Body of pancreas (tissue), 4 donors: Measurements from ENCODE around the gene ATG16L2. TPM values are rescaled to one million over a fixed set of nuclear protein-coding genes. Genes with fewer than 3 reads are reported as not detected.
A peak's percentile ranks its signal among the peaks of the same experiment; 100 is the strongest.
"Not testable (repeated sequence)": the region's sequence is repeated elsewhere in the genome, so short reads cannot be mapped to it uniquely, and the experiment has no call there.

Experiments
- ATAC-seq: fragments of 150-250 bp; one replicate; pipeline ENCODE4 v1.9.1; 2016
- DNase-seq, 4 donors: peaks; one replicate each; pipeline ENCODE4 v3.0.0-alpha.2; 2019
- H3K27ac ChIP-seq, 4 donors: fragments of 200-600 bp; sonication (generic); 1 replicate in 3 of 4; 2 replicates in 1 of 4; pipeline versions ENCODE4 v1.5.1 to v1.6.1; 2016 to 2019; ENCODE audit warnings: mild to moderate bottlenecking in 1 of 4, mixed read lengths in 1 of 4, moderate library complexity in 1 of 4
- H3K27me3 ChIP-seq, 2 donors: fragments of 200-600 bp; sonication (generic); one replicate each; pipeline ENCODE4 v1.6.0; 2016; ENCODE audit warnings: mild to moderate bottlenecking in 1 of 2
- H3K36me3 ChIP-seq, 2 donors: fragments of 200-600 bp; sonication (generic); replicated peaks in 1 of 2; 2 replicates each; pipeline ENCODE4 v1.5.1; 2016; ENCODE audit warnings: low read depth in 2 of 2; ENCODE audit not compliant: insufficient read depth in 1 of 2
- H3K4me1 ChIP-seq: fragments of 200-600 bp; sonication (generic); one replicate; pipeline ENCODE4 v1.6.0; 2016
- H3K4me3 ChIP-seq, 2 donors: fragments of 200-600 bp; sonication (generic); 1 replicate in 1 of 2; 2 replicates in 1 of 2; pipeline ENCODE4 v1.5.1; 2016 to 2019
- H3K9me3 ChIP-seq, 3 donors: fragments of 200-600 bp; sonication (generic); 1 replicate in 2 of 3; 2 replicates in 1 of 3; pipeline ENCODE4 v1.5.1; 2016
- CTCF ChIP-seq, 7 experiments: fragments of 450-650 bp in 4 of 7; fragments of 200-600 bp in 3 of 7; sonication (generic) in 3 of 7; IDR thresholded peaks; one replicate each; pipeline ENCODE4 v1.5.1; 2016 to 2019; ENCODE audit warnings: antibody characterized with exemption in 7 of 7
- POLR2A ChIP-seq, 3 donors: fragments of 450-650 bp; IDR thresholded peaks; one replicate each; pipeline ENCODE4 v1.6.1; 2016; ENCODE audit warnings: antibody characterized with exemption in 3 of 3, mild to moderate bottlenecking in 2 of 3
- WGBS, 2 donors: methylation state at CpG; one replicate each; pipeline ENCODE4 v1.1.5; 2017; 5-methylcytosine and 5-hydroxymethylcytosine counted together
- intact Hi-C: fragments of 100-400 bp; cut with DNase I; formaldehyde crosslinking; loops from one replicate; pipeline ENCODE4 v1.15.1; 2023
- total RNA-seq, 2 donors: library from RNA; depleted of rRNA; stranded (reverse); fragments of >200 nt; gene quantifications; one replicate each; pipeline ENCODE4 v1.1.0, GENCODE V29; 2016

ATG16L2 gene
- total RNA-seq, 2 donors from 2014 or later, result 27.5 to 28.3 TPM

DNA sequence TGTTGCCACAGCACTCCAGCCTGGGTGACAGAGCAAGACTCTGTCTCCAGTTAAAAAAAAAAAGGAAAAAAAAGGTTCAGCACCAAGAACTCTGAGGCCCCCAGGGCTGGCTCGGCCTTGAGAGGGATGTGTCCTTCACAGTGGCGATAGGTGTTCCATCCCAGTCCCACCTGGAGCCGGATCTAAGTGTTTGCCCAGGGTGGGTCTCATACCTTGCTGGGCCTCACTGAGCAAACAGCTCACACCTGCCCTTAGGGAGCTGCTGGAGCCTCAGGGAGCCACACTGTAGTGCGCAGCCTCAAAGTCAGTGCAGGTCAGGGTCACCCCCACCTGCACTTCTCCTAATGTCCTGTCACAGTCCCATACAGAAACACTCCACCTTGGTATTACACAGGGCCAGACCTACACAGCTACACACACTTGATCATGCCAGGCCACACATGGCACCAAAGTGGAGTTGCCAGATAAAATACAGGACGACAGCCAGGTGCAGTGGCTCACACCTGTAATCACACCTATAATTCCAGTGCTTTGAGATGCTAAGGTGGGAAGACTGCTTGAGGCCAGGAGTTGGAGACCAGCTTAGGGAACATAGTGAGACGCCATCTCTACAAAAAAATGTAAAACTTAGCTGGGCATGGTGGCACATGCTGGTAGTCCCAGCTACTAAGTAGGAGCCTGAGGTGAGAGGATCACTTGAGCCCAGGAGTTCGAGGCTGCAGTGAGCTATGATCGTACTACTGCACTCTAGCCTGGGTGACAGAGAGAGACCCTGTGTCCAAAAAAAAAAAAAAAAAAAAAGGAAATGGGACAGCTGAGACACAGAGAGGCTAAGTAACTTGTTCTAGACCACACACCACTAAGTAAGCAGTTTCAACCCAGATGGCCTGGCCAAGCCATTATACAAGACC, 27.7 kb upstream of the ATG16L2 start:
- ATAC-seq, result no peak
- H3K9me3 ChIP-seq, result no peaks in the 10 kb centered on the region
- no peak for TF ChIP-seq POLR2A (IDR thresholded peaks at IDR 0.05)
- peak in 1 of 7 experiments; percentile 12 for TF ChIP-seq CTCF (IDR thresholded peaks at IDR 0.05)
- peak overlapping the region; percentile 41 to 74 (median 56) for H3K27ac ChIP-seq
- H3K36me3 ChIP-seq, result no peaks in the 10 kb centered on the region
- peak in 3 of 4 donors; percentile 48 to 79 (median 55) for DNase-seq
- intact Hi-C loops, result loop anchor here (5.0 kb wide), 1 partner anchor 59 kb away; no protein-coding TSS in a partner anchor
- no peaks in the 10 kb centered on the region for H3K27me3 ChIP-seq
- peaks cover 33% of the 10 kb centered on the region for H3K4me1 ChIP-seq
- no peak overlapping the region for H3K4me3 ChIP-seq
- 41 to 57% methylated on average over 8 of the region's 8 CpGs for WGBS, 2 donors

- peaks cover 26% of the 10 kb centered on the region for H3K4me1 ChIP-seq
- intact Hi-C loops, result loop anchor here (5.0 kb wide), 1 partner anchor 60 kb away; no protein-coding TSS in a partner anchor
- 41 to 63% methylated on average over 6 to 16 of the region's 16 CpGs for WGBS, 2 donors
These were observed 26.8 kb upstream of the ATG16L2 start for GRCh38 chr11:72787216-72788104.

GRCh38 chr11:72788241-72788640, 26.0 kb upstream of the ATG16L2 start:
- intact Hi-C loops, result loop anchor here (5.0 kb wide), 1 partner anchor 61 kb away; no protein-coding TSS in a partner anchor
- H3K27ac ChIP-seq, result peak overlapping the region in 1 of 4 donors; percentile 61
- H3K9me3 ChIP-seq, result no peaks in the 10 kb centered on the region
- peaks cover 29% of the 10 kb centered on the region for H3K4me1 ChIP-seq
- no peaks in the 10 kb centered on the region for H3K27me3 ChIP-seq
- ATAC-seq (no peak), DNase-seq (no peak)
- H3K36me3 ChIP-seq, result no peaks in the 10 kb centered on the region
- 62 to 73% methylated on average over 6 to 7 of the region's 7 CpGs for WGBS, 2 donors
- no peak overlapping the region for H3K4me3 ChIP-seq
- no peak for TF ChIP-seq CTCF (IDR thresholded peaks at IDR 0.05)
- no peak for TF ChIP-seq POLR2A (IDR thresholded peaks at IDR 0.05)

More at GRCh38 chr11:72787216-72788104, 26.8 kb upstream of the ATG16L2 start:
- peak; percentile 49 to 74 (median 60) for DNase-seq
- H3K27ac ChIP-seq, result peak overlapping the region; percentile 41 to 74 (median 52)
- TF ChIP-seq CTCF (IDR thresholded peaks at IDR 0.05) (peak in 4 of 7 experiments; percentile 29 to 43 (median 34)), POLR2A (IDR thresholded peaks at IDR 0.05) (peak; percentile 6 to 36 (median 20))
- H3K9me3 ChIP-seq, result no peaks in the 10 kb centered on the region
- no peaks in the 10 kb centered on the region for H3K36me3 ChIP-seq
- H3K4me3 ChIP-seq, result no peak overlapping the region
- peak; percentile 74 for ATAC-seq
- H3K27me3 ChIP-seq, result no peaks in the 10 kb centered on the region

DNA sequence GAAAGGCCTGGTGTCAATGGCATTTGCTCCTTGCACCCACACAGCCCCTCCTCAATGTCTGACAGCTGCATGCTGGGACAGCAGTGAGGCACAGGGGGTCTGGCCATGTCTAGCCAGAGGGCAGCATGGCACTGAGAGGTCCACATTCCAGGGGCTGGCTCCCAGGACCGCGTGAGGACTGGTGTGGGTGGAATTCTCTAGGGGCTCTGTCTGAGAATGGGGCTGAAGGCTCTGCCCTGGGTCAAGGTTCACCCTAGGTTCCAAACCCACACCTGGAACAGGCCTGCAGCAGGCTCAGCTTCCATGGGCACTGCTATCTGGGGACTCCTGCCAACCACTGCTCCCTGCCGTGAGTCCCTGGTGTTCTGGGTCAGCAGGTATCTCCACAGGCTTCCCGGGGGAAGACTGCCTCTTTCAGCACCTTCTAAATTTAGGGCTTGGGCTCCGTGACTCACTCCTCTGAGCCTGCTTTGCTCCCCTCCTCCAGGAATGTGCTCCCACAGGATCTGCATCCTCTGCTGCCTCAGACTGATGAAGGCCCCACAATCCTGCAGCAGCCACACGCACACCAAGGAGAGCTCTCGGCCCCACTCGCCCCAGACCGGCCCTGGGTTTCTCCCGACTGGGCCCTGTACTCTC, 24.6 kb upstream of the ATG16L2 start:
- Histone ChIP-seq H3K27ac (no peak overlapping the region), H3K9me3 (no peaks in the 10 kb centered on the region), H3K27me3 (no peaks in the 10 kb centered on the region), H3K36me3 (no peaks in the 10 kb centered on the region), H3K4me1 (peaks cover 38% of the 10 kb centered on the region), H3K4me3 (no peak overlapping the region)
- intact Hi-C loops, result loop anchor here (5.0 kb wide), 1 partner anchor 62 kb away; no protein-coding TSS in a partner anchor
- DNase-seq (no peak), ATAC-seq (no peak)
- WGBS, 2 donors, result 73 to 89% methylated on average over 5 to 10 of the region's 10 CpGs
- no peak for TF ChIP-seq POLR2A (IDR thresholded peaks at IDR 0.05)
- TF ChIP-seq CTCF (IDR thresholded peaks at IDR 0.05), result no peak

DNA sequence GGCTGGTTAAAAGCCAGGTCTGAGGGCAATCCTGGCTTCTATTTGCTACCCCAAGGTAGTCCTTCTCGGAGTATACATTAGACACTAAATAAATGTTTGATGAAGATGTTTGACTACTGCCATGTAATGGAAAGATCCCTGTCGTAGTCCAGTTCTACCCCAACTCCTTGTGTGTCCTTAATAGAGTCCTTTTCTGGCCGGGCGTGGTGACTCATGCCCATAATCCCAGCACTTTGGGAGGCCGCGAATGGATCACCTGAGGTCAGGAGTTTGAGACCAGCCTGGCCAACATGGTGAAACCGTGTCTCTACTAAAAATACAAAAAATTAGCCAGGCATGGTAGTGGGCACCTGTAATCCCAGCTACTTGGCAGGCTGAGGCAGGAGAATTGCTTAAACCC, 23.0 kb upstream of the ATG16L2 start:
- ATAC-seq, DNase-seq, H3K27ac ChIP-seq, H3K27me3 ChIP-seq, intact Hi-C loops, H3K4me3 ChIP-seq, H3K36me3 ChIP-seq, H3K9me3 ChIP-seq: not testable (repeated sequence)
- WGBS, 2 donors, result 71 to 80% methylated on average over 6 to 7 of the region's 7 CpGs
- peaks cover 34% of the 10 kb centered on the region for H3K4me1 ChIP-seq
